SHP77 (cell line): ENCODE measurements around the gene SGPP2.

ENCODE experiments used
- DNase-seq, 2 experiments: peaks; one replicate each; lab custom pipeline; 2025; lab: John Stamatoyannopoulos, UW

Gene SGPP2

GRCh38 chr2:222525811-222526210, 101.5 kb downstream of the SGPP2 start:
- no peak for DNase-seq

- no peak for DNase-seq
Observed at GRCh38 chr2:222526480-222527277, 102.3 kb downstream of the SGPP2 start.

- no peak for DNase-seq
Observed at GRCh38 chr2:222532315-222532714, 108.0 kb downstream of the SGPP2 start.

GRCh38 chr2:222535477-222535876, 111.1 kb downstream of the SGPP2 start:
- DNase-seq = no peak

GRCh38 chr2:222538535-222538934, 114.2 kb downstream of the SGPP2 start:
- no peak for DNase-seq

- no peak for DNase-seq
Observed at GRCh38 chr2:222544661-222545060, 120.3 kb downstream of the SGPP2 start.

- DNase-seq = no peak
Observed at GRCh38 chr2:222545823-222546795, 121.8 kb downstream of the SGPP2 start.

GRCh38 chr2:222547083-222547482, 122.7 kb downstream of the SGPP2 start:
- no peak for DNase-seq

GRCh38 chr2:222548992-222549391, 124.6 kb downstream of the SGPP2 start:
- no peak for DNase-seq

GRCh38 chr2:222554517-222554916, 130.2 kb downstream of the SGPP2 start:
- DNase-seq = no peak

GRCh38 chr2:222561151-222561550, 136.8 kb downstream of the SGPP2 start:
- DNase-seq = no peak

GRCh38 chr2:222561817-222562645, 137.7 kb downstream of the SGPP2 start:
- DNase-seq = peak; percentile 14 to 17

- no peak for DNase-seq
Observed at GRCh38 chr2:222563106-222563718, 138.9 kb downstream of the SGPP2 start.

GRCh38 chr2:222563936-222564335, 139.6 kb downstream of the SGPP2 start:
- no peak for DNase-seq

GRCh38 chr2:222566229-222566628, 141.9 kb downstream of the SGPP2 start:
- DNase-seq = no peak

GRCh38 chr2:222568865-222569264, 144.5 kb downstream of the SGPP2 start:
- DNase-seq = no peak

- no peak for DNase-seq
Observed at GRCh38 chr2:222569826-222570225, 145.5 kb downstream of the SGPP2 start.

GRCh38 chr2:222572264-222572721, 147.9 kb downstream of the SGPP2 start:
- no peak for DNase-seq

GRCh38 chr2:222572751-222573174, 148.4 kb downstream of the SGPP2 start:
- no peak for DNase-seq

- no peak for DNase-seq
Observed at GRCh38 chr2:222575618-222576017, 151.3 kb downstream of the SGPP2 start.
